GM21737 (cell line): ENCODE measurements around the gene ANO6.

Experiments used
- ATAC-seq: cut with Tn5 transposase; IDR thresholded peaks from one replicate; pipeline ENCODE4 v1.9.1; 2021; ENCODE audit warnings: mild to moderate bottlenecking, moderate library complexity; ENCODE audit not compliant: unreplicated experiment

The ANO6 gene

GRCh38 chr12:45433441-45433868 is 217.6 kb downstream of the ANO6 start:
- no peak for ATAC-seq

GRCh38 chr12:45434094-45434493 is 218.2 kb downstream of the ANO6 start:
- no peak for ATAC-seq

GRCh38 chr12:45435945-45436710 is 220.2 kb downstream of the ANO6 start:
- ATAC-seq = no peak

GRCh38 chr12:45439039-45439438 is 223.1 kb downstream of the ANO6 start:
- no peak for ATAC-seq

- no peak for ATAC-seq
Observed at GRCh38 chr12:45446013-45446412, 230.1 kb downstream of the ANO6 start.

- ATAC-seq = no peak
Observed at GRCh38 chr12:45458238-45458637, 242.3 kb downstream of the ANO6 start.

- no peak for ATAC-seq
Observed at GRCh38 chr12:45458854-45459807, 243.2 kb downstream of the ANO6 start.

- ATAC-seq = no peak
Observed at GRCh38 chr12:45462506-45462905, 246.6 kb downstream of the ANO6 start.

- ATAC-seq = no peak
Observed at GRCh38 chr12:45464699-45465098, 248.8 kb downstream of the ANO6 start.

- no peak for ATAC-seq
Observed at GRCh38 chr12:45468751-45469615, 253.1 kb downstream of the ANO6 start.

GRCh38 chr12:45469902-45470301 is 254.0 kb downstream of the ANO6 start:
- no peak for ATAC-seq

GRCh38 chr12:45473636-45474035 is 257.7 kb downstream of the ANO6 start:
- no peak for ATAC-seq

- no peak for ATAC-seq
Observed at GRCh38 chr12:45475594-45475993, 259.7 kb downstream of the ANO6 start.

GRCh38 chr12:45477526-45477925 is 261.6 kb downstream of the ANO6 start:
- no peak for ATAC-seq

- ATAC-seq = no peak
Observed at GRCh38 chr12:45478931-45479330, 263.0 kb downstream of the ANO6 start.

GRCh38 chr12:45481746-45482145 is 265.9 kb downstream of the ANO6 start:
- ATAC-seq = no peak

GRCh38 chr12:45483571-45483970 is 267.7 kb downstream of the ANO6 start:
- ATAC-seq = no peak
